Bone marrow (tissue), 2 donors: ENCODE results near the gene SLC1A2.

ENCODE experiments used
- DNase-seq, 2 donors: peaks; one replicate each; lab custom pipeline; 2025; lab: John Stamatoyannopoulos, UW

SLC1A2 gene

GRCh38 chr11:35348898-35349687 is 70.3 kb downstream of the SLC1A2 start:
- DNase-seq, result no peak

DNA sequence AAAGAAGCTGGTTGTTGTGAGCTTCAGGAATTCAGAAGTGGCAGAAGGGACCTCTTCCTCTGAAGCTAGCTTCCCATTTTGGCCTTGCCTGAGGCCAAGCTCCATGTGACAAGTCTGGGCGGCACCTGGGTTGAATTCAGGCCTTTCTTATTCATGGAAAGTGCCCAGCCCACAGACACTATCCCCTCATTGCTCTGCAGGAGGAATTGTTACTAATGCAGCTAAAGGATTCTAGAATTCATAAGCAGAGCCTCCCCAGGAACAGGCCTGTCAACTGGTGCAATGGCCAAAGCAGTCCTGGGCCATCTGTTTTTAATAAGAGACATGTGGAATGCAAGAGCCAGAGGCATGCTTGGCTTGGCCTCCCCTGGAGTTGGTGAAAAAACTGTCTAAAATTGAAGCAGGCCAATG is 71.4 kb downstream of the SLC1A2 start:
- no peak for DNase-seq

- DNase-seq, result no peak
These were observed 72.0 kb downstream of the SLC1A2 start for GRCh38 chr11:35347173-35347878.

DNA sequence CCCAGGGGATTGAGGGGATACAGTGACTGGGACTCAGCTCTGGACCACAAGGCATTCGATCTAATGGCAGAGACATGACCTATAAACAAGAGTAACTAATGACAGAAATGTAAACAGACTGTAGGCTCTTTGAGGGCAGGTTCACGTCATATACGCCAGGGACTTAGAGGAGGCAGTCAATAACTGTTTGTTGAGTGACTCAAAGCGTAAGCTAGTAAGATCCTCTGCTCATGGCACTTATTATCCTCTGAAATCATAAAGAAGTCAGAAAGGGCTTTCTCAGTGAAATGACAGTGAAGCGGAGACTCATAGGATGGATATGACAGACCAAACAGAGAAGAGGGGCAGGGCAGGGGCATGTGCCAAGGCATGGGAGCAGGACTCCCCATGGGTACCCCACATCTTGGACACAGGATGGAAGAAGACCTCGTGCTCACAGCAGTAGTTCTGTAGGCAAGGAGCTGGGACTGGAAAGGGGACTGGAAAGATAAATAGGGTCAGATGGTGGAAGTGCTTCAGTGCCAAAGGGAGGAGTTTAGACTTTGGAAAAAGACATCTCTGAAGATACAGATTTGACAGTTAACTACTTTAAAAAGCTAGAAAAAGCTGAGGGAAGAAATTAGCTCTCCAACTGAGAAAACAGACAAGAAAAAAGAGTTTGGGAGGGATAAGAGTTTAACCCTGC is 72.7 kb downstream of the SLC1A2 start:
- no peak for DNase-seq

DNA sequence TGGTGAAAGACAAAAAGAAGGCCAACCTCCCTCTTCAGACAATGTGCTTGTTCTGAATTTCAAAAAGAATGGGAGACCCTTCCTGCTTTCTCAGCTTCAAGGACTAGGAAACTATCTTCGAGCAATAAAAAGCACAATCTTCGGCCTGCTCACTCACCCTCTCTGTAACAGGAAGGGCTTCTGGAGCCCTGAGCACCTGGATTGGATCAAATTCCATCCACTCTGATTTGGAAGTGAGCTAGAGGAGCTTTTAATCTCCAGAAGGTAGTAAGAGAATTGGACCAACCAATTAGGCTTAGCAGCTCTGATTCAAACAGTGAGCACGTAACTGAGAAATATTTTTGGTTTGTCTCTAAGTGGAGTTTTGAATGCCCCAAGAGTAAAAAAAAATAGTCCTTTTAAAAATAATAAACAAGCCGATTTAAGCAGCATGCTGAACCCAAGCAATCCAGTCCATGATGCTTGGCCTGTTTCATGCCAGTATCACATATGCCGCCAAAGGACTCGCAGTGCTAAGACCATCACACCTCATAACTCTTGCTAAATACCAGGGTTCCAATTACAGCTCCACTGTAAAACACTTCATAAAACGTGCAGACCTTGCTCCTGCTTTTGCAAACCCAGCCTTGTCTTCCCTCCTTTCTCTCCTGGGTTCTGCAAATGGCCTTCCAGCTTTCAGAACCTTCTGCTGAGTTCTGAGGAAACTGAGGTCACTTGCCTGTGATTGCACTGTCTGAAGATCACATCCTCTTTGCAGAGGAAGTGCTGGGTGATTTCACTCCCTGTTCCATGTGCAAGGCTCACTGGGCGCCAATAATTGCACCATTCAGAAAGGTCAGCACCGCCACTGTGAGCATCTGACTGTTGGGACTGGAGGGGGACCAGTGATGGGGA is 74.4 kb downstream of the SLC1A2 start:
- DNase-seq, result no peak

DNA sequence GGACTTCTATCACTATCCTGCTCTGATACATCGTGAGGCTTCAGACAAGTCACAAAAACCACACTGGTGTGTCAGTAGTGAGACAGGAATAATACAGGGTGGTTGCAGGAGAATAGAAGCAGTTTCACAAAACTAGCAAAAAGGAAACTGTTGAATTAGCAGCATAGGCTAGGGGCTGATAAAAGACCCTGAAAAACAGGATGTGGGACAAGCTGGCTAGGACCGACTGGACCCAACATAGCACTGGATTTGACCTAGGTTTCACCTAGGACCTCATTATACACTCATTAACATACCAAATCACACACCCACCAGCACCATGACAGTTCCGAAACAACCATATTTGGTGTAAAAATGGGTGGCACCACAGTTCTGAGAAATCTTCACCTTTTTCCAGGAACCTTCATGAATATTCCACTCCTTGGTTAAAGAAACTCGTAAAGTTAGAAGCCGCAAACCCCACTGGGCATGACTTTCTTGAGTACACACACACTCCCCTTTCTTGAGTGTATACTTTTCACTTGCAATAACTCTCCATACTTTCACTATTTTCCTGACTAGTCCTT is 76.2 kb downstream of the SLC1A2 start:
- no peak for DNase-seq

GRCh38 chr11:35340715-35341114 is 78.6 kb downstream of the SLC1A2 start:
- DNase-seq, result no peak

DNA sequence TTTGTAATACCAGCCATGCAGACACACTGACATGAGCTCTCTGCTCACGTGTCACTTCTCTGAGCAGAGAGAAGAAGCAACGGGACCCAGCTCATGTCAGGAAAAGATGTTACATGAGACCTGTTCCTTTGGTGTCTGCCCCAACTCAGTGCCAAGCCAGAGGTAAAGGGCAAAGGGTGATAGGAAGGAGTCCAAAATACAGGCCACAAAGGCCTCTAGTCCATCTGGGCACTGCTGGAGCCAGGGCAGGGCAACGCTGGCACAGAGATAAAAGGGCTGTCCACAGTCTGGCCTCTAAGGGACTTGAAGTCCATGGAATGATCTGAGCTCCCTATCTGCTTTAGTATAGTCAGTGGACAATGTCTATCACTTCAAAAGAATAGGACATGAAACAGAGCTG is 79.3 kb downstream of the SLC1A2 start:
- no peak for DNase-seq

DNA sequence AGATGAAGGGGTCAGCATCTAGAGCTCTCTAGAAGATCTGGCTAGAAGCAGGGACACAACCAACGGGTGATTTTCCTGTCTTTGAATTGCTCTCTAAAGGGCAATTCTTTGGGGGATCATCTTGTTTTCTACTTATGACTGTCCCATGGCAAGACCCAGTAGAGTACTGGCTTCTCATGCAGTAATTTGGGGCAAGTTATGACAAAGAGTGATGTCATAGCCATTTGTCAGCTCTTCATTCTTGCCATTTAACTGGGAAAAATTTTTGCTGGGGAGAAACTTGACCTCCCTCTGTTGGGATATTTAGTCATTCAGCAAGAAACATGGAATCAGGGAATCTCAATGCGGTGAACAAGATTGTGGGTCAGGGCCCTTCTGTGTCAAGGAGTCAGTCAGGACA is 80.4 kb downstream of the SLC1A2 start:
- DNase-seq, result no peak

- no peak for DNase-seq
These were observed 81.4 kb downstream of the SLC1A2 start for GRCh38 chr11:35337914-35338305.

DNA sequence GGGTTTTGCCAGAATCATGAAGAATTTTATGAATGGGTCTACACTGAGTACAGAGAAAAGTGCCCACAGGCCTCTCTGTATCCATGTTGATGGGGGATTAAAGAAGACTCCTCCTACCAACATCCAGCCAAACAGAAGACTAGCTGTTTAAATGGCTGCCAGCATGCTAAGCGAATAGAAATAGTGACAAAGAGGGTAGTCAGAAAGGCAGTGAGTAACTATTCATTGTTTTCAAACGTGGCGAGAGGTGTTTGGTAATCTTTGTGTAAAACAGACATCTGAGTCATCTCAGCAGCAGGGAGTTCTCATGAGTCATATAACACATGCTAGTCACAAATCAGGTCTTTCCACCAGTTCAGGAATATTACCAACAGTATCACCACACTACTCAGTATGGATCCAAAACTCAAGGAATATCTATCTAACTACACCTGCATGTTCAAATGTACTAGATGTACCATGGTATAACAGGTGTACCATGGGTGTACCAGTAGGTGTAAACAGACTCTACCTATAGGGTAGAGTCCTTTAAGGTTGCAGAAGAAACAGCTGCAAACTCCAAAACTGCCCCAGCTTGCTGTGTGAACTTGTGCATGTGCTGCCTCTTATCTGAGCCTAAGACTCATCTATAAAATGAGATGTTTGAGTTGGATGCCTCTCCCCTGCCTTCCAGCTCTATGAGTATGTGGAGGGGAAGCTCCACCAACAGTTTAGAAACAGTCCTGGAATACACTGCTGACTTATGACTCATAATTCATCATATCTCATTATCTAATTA is 82.0 kb downstream of the SLC1A2 start:
- DNase-seq, result no peak

DNA sequence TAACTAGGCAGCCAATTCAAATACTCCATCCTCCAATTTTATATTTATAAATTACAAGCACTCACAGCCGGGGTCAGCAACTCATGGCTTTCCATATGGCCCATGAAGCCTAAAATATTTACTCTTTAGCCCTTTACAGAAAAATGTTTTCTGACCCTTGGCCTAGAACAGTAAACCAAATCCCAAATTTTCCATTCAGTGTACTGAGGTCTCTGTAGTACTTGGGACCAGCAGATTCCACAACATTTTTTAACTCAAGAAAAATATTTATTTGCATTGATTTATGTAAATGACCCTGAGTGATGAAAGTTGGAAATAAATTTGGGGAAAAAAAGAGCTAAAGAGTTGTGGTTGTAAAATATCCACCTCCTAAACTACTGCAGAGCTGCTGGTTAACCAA is 82.6 kb downstream of the SLC1A2 start:
- no peak for DNase-seq

GRCh38 chr11:35335226-35335625 is 84.1 kb downstream of the SLC1A2 start:
- DNase-seq, result no peak

- no peak for DNase-seq
These were observed 84.8 kb downstream of the SLC1A2 start for GRCh38 chr11:35334385-35335090.

GRCh38 chr11:35332524-35332923 is 86.8 kb downstream of the SLC1A2 start:
- DNase-seq, result no peak

GRCh38 chr11:35330931-35331330 is 88.4 kb downstream of the SLC1A2 start:
- DNase-seq, result no peak

DNA sequence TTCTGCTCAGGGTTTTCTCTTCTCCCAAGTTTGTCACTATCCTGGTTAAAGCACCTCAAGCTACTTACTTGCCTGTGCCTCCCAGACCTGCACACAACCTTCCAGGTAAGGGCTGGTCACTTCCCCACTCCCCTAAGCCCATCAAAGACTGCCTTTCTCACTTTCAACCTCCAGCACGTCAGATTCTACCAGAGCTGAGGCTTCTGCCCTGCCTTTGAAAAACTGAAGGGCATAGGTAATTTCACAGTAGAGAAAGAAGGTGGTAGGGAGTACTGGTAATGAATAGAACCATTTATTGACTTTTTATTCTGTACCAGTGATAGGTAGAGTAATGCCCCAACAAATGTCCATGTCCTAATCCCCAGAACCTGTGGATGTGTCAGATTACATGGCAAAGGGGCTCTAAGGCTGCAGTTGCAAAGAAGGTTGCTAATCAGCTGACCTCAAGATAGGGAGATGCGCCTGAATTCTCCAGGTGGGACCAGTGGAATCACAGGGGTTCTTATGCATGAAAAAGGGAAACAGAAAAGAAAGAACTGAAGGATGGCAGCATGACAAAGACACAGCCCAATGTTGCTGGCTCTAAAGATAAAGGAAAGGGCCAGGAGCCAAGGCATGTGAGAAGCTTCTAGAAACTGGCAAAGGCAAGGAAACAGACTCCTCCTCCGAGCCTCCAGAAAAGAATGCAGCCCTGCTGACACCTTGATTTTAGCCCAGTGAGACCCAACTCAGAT is 89.0 kb downstream of the SLC1A2 start:
- no peak for DNase-seq

- DNase-seq, result no peak
These were observed 91.5 kb downstream of the SLC1A2 start for GRCh38 chr11:35327829-35328228.

DNA sequence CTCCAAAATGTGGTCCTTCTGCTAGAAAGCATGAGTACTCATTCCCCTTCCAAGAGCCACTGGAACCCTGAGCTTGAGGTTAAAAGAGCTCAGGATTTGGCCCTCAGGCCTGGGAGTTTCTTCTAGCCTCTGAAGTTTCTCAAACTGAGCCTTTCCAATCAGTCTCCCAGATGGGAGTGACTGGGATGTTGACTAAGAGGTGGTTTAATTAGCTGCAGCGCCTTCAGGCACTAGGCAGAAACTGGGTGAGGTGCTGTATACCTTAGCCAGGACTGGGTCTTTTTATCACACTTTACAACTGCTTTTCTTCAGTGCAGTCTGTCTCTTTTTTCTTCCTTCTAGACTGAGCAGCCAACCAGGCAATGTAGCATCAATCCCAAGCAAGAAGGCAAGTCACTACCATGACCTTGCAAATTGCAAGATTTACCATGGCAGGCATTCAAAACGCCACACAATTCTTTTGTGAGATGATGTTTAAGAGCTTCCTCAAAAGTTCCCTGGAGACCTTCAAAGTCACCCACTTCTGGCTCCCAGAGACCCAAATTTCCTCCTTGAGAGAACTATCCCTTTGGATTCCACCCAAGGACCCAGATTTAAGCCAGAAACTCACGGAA is 93.0 kb downstream of the SLC1A2 start:
- DNase-seq, result no peak
